HEK293 (cell line): ENCODE data around the gene TLE5.

Source experiments
- CTCF ChIA-PET: fragments of 350-600 bp; formaldehyde crosslinking; extraction: SDS; loops from one replicate; lab custom pipeline; 2021; ENCODE audit warnings: antibody characterized with exemption; lab: Yijun Ruan, JAX
- POLR2A ChIA-PET: fragments of 300-600 bp; formaldehyde crosslinking; extraction: SDS; loops from one replicate; lab custom pipeline; 2020; ENCODE audit warnings: antibody characterized with exemption, inconsistent platforms; lab: Yijun Ruan, JAX
- H3K27ac ChIP-seq: fragments of 200-500 bp; sonication (Bioruptor generic); 2 replicates; pipeline ENCODE4 v1.5.1; 2014; ENCODE audit warnings: low read depth, low read length, control low read depth, inconsistent platforms; ENCODE audit errors: extremely low read depth
- H3K36me3 ChIP-seq, 2 experiments: fragments of 200-500 bp in 1 of 2; sonication (Bioruptor generic) in 1 of 2; 1 replicate in 1 of 2; 2 replicates in 1 of 2; pipeline ENCODE4 v1.5.1; 2014 to 2017; ENCODE audit warnings: inconsistent platforms in 2 of 2, low read length in 2 of 2; ENCODE audit not compliant: control insufficient read depth in 2 of 2, insufficient read depth in 1 of 2
- H3K4me1 ChIP-seq: fragments of 200-500 bp; sonication (Bioruptor generic); 2 replicates; pipeline ENCODE4 v1.5.1; 2014; ENCODE audit warnings: mild to moderate bottlenecking, low read length, inconsistent platforms; ENCODE audit not compliant: control insufficient read depth, insufficient read depth
- H3K4me3 ChIP-seq: 2 replicates; pipeline ENCODE4 v1.5.1; 2011; ENCODE audit warnings: low read depth, mild to moderate bottlenecking, control low read depth, low read length, moderate library complexity
- H3K9me3 ChIP-seq: fragments of 200-500 bp; sonication (Bioruptor generic); 2 replicates; pipeline ENCODE4 v1.5.1; 2014; ENCODE audit warnings: low read depth, low read length, inconsistent platforms; ENCODE audit not compliant: control insufficient read depth, insufficient read depth
- HOXD13 ChIP-seq: sonication (generic); formaldehyde crosslinking; IDR thresholded peaks from 2 replicates; pipeline ENCODE4 v1.8.0; 2022; ENCODE audit warnings: missing genetic modification reagents, borderline replicate concordance
- MEIS1 ChIP-seq: sonication (generic); formaldehyde crosslinking; IDR thresholded peaks from 2 replicates; pipeline ENCODE4 v1.8.1; 2022; ENCODE audit warnings: missing genetic modification reagents, mild to moderate bottlenecking, borderline replicate concordance
- MYNN ChIP-seq: fragments of 450-650 bp; formaldehyde crosslinking; IDR thresholded peaks from 2 replicates; pipeline ENCODE4 v1.5.1; 2016; ENCODE audit warnings: missing biosample characterization, missing genetic modification characterization, borderline replicate concordance
- SETDB1 ChIP-seq: IDR thresholded peaks from one replicate; pipeline ENCODE4 v1.6.1; 2017; ENCODE audit warnings: mild to moderate bottlenecking, low read length, moderate library complexity, mixed read lengths; ENCODE audit not compliant: insufficient read length
- ZBTB48 ChIP-seq: fragments of 450-650 bp; formaldehyde crosslinking; IDR thresholded peaks from 2 replicates; pipeline ENCODE4 v1.5.1; 2016; ENCODE audit warnings: missing biosample characterization, missing genetic modification characterization
- ZBTB7A ChIP-seq: fragments of 450-650 bp; formaldehyde crosslinking; IDR thresholded peaks from 2 replicates; pipeline ENCODE4 v1.5.1; 2016; ENCODE audit warnings: low read depth, missing biosample characterization, missing genetic modification characterization
- ZFP3 ChIP-seq: fragments of 450-650 bp; formaldehyde crosslinking; IDR thresholded peaks from 2 replicates; pipeline ENCODE4 v1.5.1; 2016; ENCODE audit warnings: low read depth, missing biosample characterization, missing genetic modification characterization
- ZIC2 ChIP-seq: fragments of 450-650 bp; formaldehyde crosslinking; IDR thresholded peaks from 2 replicates; pipeline ENCODE4 v1.5.1; 2016; ENCODE audit warnings: missing biosample characterization, missing genetic modification characterization
- ZNF114 ChIP-seq: fragments of 450-650 bp; formaldehyde crosslinking; IDR thresholded peaks from 2 replicates; pipeline ENCODE4 v1.5.0; 2017; ENCODE audit warnings: missing biosample characterization, missing genetic modification characterization
- ZNF175 ChIP-seq: fragments of 450-650 bp; formaldehyde crosslinking; IDR thresholded peaks from 2 replicates; pipeline ENCODE4 v1.5.1; 2016; ENCODE audit warnings: missing biosample characterization, missing genetic modification characterization
- ZNF366 ChIP-seq: fragments of 450-650 bp; formaldehyde crosslinking; conservative IDR thresholded peaks from 2 replicates; pipeline ENCODE4 v1.5.1; 2016; ENCODE audit warnings: missing biosample characterization, missing genetic modification characterization
- ZNF404 ChIP-seq: fragments of 450-650 bp; formaldehyde crosslinking; IDR thresholded peaks from 2 replicates; pipeline ENCODE4 v1.5.1; 2017; ENCODE audit warnings: missing biosample characterization, missing genetic modification characterization
- ZNF747 ChIP-seq: fragments of 450-650 bp; formaldehyde crosslinking; IDR thresholded peaks from 2 replicates; pipeline ENCODE4 v1.5.1; 2016; ENCODE audit warnings: missing biosample characterization, missing genetic modification characterization
- ZXDB ChIP-seq: fragments of 450-650 bp; formaldehyde crosslinking; IDR thresholded peaks from 2 replicates; pipeline ENCODE4 v1.5.1; 2016; ENCODE audit warnings: missing biosample characterization, missing genetic modification characterization
- TF ChIP-seq, protein P1 (sequence below): fragments of 450-650 bp; formaldehyde crosslinking; IDR thresholded peaks from 2 replicates; pipeline ENCODE4 v1.5.1; 2017; ENCODE audit warnings: missing biosample characterization, missing genetic modification characterization
- TF ChIP-seq, protein P2 (sequence below): fragments of 450-650 bp; formaldehyde crosslinking; IDR thresholded peaks from 2 replicates; pipeline ENCODE4 v1.5.1; 2017; ENCODE audit warnings: missing biosample characterization, missing genetic modification characterization
- TF ChIP-seq, protein P3 (sequence below): fragments of 450-650 bp; formaldehyde crosslinking; IDR thresholded peaks from 2 replicates; pipeline ENCODE4 v1.5.1; 2016; ENCODE audit warnings: missing biosample characterization, missing genetic modification characterization
- TF ChIP-seq, protein P4 (sequence below): fragments of 450-650 bp; formaldehyde crosslinking; IDR thresholded peaks from 2 replicates; pipeline ENCODE4 v1.5.1; 2016; ENCODE audit warnings: missing biosample characterization, missing genetic modification characterization
- TF ChIP-seq, protein P5 (sequence below): fragments of 450-650 bp; formaldehyde crosslinking; optimal IDR thresholded peaks from 2 replicates; pipeline ENCODE3; 2016; ENCODE audit warnings: missing biosample characterization, mild to moderate bottlenecking, missing genetic modification characterization

The TLE5 gene

DNA sequence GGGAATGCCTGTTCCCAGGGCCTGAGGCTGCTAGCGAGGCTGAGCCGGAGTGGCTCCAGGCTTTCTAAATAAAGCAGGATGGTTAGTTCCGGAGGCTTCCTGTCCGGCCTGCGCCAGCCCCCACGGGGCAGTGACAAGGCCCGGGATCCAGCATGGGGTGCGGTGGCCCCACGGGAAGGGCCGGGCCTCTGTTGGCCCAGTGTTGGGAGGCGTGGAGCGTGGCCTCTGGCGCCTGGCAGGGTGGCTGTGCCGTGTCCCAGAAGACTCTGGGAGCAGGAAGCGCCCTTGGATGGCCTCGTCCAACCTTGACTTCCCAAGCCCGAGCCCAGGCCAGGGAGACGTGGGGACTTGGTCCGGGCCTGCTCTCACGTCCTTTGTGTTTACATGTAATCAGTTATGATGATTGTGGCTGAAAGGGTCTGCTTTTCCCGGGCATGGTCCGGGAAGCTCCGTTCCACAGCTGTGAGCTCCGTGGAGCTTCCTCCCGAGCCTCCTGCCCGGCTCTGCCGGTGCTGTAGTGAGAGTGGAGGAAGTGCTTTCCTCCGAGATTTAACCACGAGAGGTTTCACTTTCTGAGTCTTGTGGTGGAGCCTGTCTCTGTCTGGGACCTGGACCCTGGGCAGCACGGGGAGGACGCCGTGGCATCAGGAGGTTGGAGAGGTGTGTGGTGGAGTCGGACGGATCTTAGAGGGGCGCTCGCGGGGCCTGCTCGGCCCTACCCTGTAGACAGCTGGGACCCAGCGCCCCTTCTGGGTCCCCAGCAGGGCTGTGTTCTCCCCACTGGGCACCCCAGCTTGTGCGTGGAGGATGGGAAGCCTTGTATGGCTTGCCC is 36.4 kb upstream of the TLE5 start:
- ChIA-PET POLR2A (interaction anchor here (1.1 kb wide), 1 partner anchor 177 kb away, joined by 4 read pairs; no protein-coding TSS in a partner anchor), CTCF (interaction anchor here (1.1 to 1.9 kb wide), 2 partner anchors 8 to 11 kb away, joined by 3 to 6 read pairs; no protein-coding TSS in a partner anchor)
- Histone ChIP-seq H3K36me3 (no peaks in the 10 kb centered on the region), H3K4me1 (peaks cover 6% of the 10 kb centered on the region; the same call in 1 of the 2 replicates), H3K4me3 (no peak overlapping the region), H3K9me3 (no peaks in the 10 kb centered on the region), H3K27ac (no peak overlapping the region)
- TF ChIP-seq SETDB1 (no peak), ZNF366 (tag by site-specific recombination) (no peak), ZIC2 (tag by site-specific recombination) (no peak), ZBTB48 (tag by site-specific recombination) (no peak), ZFP3 (no peak), ZNF747 (tag by site-specific recombination) (no peak), ZNF114 (tag by site-specific recombination) (no peak), ZBTB7A (tag by site-specific recombination) (no peak), ZXDB (tag by site-specific recombination) (no peak), ZNF175 (tag by site-specific recombination) (no peak), MEIS1 (CRISPR knock-in tag) (no peak), MYNN (tag by site-specific recombination) (no peak), HOXD13 (CRISPR knock-in tag) (no peak)
- TF ChIP-seq, protein P1, sequence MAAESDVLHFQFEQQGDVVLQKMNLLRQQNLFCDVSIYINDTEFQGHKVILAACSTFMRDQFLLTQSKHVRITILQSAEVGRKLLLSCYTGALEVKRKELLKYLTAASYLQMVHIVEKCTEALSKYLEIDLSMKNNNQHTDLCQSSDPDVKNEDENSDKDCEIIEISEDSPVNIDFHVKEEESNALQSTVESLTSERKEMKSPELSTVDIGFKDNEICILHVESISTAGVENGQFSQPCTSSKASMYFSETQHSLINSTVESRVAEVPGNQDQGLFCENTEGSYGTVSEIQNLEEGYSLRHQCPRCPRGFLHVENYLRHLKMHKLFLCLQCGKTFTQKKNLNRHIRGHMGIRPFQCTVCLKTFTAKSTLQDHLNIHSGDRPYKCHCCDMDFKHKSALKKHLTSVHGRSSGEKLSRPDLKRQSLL (tag by site-specific recombination): no peak
- TF ChIP-seq, protein P2, sequence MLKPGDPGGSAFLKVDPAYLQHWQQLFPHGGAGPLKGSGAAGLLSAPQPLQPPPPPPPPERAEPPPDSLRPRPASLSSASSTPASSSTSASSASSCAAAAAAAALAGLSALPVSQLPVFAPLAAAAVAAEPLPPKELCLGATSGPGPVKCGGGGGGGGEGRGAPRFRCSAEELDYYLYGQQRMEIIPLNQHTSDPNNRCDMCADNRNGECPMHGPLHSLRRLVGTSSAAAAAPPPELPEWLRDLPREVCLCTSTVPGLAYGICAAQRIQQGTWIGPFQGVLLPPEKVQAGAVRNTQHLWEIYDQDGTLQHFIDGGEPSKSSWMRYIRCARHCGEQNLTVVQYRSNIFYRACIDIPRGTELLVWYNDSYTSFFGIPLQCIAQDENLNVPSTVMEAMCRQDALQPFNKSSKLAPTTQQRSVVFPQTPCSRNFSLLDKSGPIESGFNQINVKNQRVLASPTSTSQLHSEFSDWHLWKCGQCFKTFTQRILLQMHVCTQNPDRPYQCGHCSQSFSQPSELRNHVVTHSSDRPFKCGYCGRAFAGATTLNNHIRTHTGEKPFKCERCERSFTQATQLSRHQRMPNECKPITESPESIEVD (tag by site-specific recombination): no peak
- TF ChIP-seq, protein P3, sequence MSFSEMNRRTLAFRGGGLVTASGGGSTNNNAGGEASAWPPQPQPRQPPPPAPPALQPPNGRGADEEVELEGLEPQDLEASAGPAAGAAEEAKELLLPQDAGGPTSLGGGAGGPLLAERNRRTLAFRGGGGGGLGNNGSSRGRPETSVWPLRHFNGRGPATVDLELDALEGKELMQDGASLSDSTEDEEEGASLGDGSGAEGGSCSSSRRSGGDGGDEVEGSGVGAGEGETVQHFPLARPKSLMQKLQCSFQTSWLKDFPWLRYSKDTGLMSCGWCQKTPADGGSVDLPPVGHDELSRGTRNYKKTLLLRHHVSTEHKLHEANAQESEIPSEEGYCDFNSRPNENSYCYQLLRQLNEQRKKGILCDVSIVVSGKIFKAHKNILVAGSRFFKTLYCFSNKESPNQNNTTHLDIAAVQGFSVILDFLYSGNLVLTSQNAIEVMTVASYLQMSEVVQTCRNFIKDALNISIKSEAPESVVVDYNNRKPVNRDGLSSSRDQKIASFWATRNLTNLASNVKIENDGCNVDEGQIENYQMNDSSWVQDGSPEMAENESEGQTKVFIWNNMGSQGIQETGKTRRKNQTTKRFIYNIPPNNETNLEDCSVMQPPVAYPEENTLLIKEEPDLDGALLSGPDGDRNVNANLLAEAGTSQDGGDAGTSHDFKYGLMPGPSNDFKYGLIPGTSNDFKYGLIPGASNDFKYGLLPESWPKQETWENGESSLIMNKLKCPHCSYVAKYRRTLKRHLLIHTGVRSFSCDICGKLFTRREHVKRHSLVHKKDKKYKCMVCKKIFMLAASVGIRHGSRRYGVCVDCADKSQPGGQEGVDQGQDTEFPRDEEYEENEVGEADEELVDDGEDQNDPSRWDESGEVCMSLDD (tag by site-specific recombination): no peak

DNA sequence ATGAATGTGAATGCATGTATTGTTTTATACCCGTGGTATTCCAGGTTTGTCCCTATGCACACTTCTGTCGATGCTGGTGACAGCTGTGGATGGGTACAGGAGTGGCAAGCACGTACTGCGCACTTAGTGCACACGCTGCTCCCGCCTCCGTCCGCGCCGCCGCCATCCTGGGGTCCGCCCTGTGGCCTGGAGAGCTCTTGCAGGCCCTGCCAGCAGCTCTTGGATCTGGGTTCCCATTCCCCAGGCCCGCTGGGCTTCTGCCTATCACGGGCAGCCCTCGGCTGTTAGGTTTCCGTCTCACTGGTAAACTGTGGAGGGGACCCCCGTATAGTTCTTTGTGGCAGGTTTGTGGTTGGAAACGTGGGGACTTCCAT is 35.8 kb upstream of the TLE5 start:
- ChIA-PET POLR2A (interaction anchor here (1.1 kb wide), 1 partner anchor 178 kb away, joined by 4 read pairs; no protein-coding TSS in a partner anchor), CTCF (interaction anchor here (0.6 to 1.1 kb wide), 2 partner anchors 9 to 26 kb away, joined by 3 read pairs; no protein-coding TSS in a partner anchor)
- Histone ChIP-seq H3K36me3 (no peaks in the 10 kb centered on the region), H3K4me3 (no peak overlapping the region), H3K4me1 (peaks cover 6% of the 10 kb centered on the region; the same call in 1 of the 2 replicates), H3K27ac (no peak overlapping the region), H3K9me3 (no peaks in the 10 kb centered on the region)
- TF ChIP-seq ZIC2 (tag by site-specific recombination) (no peak), ZNF404 (tag by site-specific recombination) (no peak)
- TF ChIP-seq, protein P4, sequence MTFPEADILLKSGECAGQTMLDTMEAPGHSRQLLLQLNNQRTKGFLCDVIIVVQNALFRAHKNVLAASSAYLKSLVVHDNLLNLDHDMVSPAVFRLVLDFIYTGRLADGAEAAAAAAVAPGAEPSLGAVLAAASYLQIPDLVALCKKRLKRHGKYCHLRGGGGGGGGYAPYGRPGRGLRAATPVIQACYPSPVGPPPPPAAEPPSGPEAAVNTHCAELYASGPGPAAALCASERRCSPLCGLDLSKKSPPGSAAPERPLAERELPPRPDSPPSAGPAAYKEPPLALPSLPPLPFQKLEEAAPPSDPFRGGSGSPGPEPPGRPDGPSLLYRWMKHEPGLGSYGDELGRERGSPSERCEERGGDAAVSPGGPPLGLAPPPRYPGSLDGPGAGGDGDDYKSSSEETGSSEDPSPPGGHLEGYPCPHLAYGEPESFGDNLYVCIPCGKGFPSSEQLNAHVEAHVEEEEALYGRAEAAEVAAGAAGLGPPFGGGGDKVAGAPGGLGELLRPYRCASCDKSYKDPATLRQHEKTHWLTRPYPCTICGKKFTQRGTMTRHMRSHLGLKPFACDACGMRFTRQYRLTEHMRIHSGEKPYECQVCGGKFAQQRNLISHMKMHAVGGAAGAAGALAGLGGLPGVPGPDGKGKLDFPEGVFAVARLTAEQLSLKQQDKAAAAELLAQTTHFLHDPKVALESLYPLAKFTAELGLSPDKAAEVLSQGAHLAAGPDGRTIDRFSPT (tag by site-specific recombination): no peak
- TF ChIP-seq, protein P5, sequence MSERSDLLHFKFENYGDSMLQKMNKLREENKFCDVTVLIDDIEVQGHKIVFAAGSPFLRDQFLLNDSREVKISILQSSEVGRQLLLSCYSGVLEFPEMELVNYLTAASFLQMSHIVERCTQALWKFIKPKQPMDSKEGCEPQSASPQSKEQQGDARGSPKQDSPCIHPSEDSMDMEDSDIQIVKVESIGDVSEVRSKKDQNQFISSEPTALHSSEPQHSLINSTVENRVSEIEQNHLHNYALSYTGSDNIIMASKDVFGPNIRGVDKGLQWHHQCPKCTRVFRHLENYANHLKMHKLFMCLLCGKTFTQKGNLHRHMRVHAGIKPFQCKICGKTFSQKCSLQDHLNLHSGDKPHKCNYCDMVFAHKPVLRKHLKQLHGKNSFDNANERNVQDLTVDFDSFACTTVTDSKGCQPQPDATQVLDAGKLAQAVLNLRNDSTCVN (tag by site-specific recombination): no peak
